ENCODE results near the gene HNRNPL.
"Not testable (repeated sequence)": the region's sequence is repeated elsewhere in the genome, so short reads cannot be mapped to it uniquely, and the experiment has no call there.

HNRNPL gene

DNA sequence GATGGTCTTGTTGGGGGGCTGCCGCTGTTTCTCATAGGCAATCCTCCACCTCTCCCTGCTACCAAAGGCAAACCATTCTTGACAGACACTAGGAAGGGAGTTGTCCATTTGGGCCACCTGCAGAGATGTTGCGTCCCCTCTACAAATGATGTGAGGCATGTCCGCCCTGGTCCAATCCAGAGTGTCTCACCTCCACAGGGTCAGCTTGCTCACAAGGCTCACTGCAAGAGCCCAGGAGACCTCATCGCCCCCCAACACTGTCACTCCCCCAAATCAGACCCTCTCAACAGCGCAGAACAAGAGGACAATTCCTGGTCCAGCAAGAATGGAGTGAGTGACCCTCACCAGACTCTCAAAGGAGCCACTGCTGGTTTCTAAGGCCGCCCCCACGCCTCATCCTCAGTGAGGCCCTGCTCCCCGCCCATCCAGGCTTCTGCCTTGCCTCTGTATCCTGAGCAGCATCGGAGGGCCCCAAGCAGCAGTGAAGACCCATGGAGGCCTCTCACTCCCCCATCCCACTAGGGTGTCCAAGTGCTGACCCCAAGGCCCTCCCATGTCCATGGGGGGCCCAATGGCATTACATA, 6.5 kb downstream of the HNRNPL start:
- no peak for DNase-seq

DNA sequence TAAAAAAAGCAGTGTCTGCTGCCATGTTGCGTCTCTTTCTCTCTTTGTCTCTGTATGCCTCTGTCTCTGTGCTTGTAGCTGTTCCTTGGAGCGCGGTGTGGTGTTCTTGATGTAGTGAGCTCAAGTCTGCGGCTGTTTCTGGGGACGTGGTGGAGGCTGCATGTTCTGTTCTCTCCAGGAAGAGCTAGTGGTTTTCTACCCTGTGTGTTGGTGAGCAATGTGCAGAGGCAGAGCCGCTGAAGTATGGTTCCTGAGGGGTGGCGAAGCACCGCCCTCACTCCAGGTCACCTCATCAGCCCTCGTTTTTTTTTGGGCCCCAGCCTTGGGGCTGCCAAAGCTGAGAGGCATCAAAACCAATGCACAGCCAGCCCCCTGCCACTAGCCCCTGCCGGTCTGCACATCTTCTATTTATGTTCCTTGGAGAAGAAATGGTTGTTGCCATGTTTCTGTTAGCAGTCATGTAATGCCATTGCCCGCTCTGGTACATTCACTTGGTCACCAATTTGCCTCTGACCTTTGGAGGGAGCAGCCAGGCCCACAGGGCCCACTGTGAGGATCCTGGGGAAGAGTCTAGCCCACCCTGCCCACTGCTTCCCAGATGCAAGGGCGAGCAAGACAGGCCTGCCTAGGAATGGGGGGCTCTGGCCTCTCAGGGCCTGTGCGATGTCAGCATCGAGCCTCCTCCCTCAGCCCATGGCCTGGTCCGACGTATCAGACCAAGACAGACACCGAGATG, 7.2 kb downstream of the HNRNPL start:
- DNase-seq, result no peak

DNA sequence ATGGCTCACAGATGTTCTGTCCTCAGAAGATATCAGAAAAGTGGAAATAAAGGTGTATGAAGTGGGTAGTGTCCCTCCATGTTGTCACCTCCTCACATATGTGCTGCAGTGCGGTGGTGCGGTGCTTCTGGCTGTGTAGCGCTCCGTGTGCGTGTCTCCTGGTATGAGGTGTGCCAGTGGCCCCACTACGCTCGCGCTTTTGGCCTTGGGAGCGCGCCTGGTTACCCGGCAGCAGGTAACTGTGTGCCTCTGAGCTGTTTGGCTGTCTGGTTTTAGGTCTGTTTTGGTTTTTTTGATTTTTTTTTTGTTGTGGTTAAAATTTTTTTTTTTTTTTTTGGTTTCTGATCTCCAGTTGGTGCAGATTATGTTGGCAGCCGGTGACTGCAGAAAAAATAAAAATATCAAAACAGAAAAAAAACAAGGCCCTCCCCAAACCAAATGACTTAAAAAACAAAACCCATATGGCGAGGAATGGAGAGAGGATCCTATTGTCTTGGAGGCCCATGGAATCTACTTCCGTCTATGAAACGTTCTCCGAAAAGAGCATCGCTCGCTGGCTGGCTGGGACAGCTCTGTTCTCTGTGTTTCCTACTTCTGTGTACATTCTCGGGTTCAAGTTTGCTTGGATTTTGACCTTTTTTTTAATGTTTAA, 7.9 kb downstream of the HNRNPL start:
- no peak for DNase-seq

DNA sequence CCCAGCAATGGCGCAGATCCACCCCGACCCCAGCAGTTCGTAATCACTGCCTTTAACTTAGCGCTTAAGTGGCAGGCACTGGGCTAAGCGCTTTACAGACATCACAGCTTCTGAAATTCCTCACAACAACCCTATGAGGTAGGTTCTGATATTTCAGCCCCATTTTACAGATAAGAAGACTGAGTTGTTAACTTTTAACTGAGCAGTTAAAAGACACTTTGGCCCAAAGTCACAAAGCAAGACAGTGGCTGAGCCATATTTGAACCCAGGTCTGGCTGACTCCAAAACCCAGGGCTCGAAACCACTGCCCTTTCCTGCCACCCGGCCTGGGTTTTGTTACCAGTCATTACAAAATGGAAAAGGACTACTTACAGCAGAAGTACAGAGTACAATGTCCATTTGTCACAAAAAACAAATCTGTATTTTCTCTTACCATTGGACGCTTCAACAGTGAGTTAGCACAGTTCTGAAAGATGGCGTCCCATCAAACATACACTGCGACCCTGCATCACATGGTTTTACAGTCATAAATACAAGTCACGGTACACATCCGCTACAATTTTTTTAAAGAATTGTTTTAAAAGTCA, 8.5 kb downstream of the HNRNPL start:
- DNase-seq, result no peak

DNA sequence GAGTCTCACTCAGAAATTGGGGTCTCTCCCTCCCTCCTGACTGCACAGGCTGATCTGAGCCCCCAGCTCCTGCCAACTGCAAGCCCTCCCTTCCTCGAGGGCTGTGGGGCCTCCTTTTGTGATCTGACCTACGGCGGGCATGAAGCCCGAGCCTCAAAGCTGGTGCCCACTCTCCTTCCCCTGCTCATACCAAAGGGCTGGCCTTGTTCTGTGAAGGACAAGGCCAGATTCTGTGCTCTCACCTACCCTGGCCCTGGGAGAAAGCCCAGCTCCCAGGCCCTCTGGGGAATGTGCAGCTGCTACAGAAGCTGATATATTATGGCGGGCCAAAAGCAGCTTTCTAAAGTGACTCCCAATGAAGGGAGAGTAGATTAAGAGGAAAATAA, 9.2 kb downstream of the HNRNPL start:
- DNase-seq, result no peak

DNA sequence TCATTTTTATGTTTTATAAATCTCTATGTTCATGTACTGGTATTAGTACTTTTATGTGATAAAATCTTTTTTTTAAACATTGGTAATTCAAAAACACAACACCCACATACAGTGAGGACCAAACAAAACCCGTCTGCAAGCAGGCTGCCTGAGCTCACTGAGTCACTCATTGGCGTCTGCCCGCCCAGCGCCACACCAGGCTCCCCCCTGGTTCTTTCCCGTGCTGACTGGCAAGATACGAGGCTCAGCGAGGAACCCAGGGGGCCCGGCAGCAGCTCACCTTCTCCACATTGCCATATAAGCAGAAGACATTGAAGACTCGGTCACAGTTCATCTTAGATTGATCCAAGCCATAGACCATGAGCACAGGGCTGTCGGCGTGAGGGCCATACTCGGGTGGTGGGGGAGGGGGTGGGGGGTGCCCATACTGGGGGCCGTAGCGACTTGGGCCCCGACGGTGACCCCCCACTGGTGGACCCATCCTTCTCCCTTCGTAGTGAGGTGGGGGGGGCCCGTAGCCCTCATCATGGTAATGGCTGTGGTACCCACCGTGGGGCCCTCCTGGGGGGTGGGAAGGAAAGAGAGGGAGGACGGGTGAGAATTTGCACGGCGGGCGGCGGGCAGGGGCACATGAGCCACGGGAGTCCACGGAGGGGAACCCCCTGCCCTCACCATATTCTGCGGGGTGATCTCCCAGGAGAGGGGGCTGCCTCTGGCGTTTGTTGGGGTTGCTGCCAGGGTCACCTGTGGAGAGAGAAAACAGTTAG, 9.8 kb downstream of the HNRNPL start:
- no peak for DNase-seq

DNA sequence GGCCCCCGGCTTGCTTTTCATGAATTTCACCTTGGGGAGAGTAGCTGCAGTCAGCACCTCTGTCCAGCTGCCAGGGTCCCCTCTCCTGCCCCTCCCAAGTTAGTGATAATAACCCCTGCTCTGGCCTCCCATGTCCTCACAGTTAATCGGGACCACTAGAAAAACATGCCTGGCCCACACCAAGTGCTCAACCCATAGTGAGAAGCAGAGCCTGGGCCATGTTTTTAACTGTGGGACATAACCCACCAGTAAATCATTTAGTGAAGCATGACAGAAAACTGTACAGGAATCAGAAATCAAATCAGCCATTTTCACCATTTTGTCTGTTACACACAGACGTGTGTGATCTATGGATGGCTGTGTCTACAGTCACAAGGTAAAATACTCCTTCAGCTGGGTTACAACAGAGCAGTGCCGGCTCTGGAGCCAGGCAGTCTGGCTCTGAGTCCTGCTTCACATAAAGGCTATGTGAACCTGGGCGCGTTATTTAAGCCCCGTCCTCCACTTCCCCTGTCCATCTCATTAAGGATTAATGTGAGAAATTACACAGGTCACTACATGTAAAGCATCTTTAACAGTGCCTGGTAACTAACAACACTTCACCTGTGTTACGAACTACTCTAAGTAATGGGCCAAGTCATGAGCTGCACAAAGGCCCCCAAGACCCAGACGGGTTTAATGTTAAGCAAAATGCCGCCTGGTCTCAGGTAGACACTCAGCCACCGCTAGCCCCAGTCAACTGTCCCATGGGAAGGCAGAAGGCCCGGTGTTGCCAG, 10.6 kb downstream of the HNRNPL start:
- DNase-seq, result no peak

DNA sequence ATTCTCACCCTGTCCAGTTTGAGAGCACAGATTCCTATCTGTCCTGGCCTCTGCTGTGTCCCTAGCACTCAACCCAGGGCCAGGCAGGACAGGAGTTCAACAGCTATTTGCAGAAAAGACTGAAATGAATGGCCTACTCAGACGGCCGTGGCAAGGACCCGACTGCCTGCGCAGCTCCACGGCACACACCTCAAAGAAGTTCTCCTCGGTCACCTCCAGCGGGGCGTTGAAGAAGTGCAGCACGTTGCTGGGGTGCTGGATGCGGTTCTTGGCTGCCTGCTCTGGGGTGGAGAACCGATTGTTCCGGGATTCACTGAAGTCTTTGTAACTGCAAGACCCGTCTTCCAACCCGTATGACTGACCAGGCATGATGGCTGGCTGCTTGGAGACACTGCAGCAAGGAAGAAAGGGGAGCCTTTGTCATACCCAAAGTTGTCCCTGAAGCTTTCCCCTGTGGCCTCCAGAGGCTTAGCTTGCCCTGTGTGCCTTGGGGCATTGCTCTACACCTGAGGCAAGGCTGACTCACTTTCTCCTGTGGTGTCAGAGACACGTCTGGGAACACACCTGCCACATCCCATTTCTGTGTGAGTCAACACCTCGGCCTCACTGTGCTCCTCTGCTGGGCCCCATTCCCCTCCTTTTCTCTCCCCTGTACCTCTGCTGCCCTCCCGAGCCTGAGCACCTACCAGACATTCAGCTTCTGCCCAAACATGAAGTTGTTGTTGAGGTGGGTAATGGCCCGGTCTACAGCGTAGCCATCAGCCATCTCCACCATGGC, 11.4 kb downstream of the HNRNPL start:
- DNase-seq, result no peak

DNA sequence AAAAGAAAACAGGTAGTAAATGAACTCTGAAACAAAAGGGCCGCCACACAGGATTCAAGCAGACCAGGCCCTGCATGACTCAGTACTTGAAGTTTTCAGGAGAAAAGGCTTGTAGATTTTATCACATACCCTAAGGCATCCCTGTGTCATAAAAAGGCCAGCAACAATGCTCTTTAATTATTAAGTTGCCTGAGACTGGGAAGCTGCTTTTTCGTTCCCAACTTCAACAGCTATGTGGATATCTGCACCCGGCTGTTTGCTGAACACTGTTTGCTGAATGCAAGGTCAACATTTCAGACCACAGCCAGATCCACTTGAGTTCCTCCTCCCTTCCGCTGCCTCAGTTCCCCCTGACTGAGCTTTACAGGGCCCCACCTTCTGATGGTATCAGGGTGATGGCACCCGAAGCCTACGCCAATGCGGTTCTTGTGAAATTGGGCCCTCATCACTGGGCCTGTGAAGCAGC, 12.1 kb downstream of the HNRNPL start:
- no peak for DNase-seq

DNA sequence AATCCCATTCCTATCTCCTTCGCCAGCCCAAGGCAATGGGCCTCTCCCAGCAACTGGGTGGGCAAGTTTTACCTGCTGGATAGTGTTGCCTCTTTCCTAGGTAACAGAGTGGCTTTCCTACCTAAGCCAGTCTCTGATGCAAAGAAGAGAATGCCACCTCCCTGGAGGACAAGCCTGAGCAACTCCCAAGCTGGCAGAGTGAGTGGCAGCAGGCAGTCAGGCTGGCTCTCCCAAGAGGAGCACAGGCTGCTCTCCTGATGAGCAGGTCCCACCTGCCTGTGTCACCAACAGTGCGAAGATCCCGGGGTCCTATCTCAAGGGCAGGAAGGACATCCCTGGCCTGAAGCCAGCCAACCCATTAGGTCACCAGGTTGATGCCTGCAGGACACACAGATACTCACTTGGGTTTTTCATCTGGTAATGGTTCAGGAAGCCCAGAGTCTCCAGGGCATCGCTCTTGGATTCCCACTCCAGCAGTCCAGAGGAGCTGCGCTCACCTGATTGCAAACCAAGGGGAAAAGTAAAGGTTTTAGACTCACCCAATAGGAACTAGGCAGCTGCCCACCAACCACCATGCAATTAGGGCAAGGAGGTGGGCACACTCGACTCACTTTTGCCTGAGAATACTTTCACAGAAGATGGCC, 12.7 kb downstream of the HNRNPL start:
- no peak for DNase-seq

DNA sequence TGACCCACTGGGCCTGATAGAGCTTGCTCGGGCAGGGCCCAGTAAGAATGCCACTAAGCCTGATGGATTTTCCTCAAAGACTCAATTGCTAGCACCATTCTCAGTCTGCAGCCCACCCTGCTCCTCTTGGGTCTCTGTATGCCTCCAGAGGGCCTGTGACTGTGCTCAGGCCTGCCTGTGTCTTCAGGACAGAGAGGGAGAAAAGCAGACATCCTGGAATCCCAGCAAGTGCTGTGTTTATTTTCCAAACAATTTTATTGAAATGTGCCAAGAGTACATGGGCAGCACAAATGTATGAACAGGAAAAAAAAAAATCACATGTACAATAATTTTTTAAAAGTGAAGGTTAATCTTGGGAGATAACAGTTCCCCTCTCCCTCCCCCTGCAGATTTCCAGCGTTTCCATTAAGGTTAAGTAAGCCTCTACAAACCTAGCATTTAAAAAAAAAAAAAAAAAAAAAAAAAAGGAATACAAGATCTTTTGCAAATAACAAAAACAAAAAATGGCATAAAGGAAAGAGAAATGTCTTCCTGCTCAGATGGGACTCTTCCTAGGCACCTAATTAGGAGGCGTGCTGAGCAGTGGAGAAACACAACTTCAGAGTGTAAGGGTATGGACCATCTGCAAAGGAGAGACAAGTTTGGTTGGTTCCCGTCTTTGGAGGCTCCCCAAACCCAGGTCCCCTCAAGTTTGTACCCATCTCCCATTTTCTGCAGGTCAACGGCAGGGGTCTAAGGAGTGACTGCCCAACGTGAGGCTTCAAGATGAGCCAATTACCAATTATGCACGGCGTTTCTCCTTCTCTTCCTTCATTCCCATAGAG, 13.4 kb downstream of the HNRNPL start:
- no peak for DNase-seq

DNA sequence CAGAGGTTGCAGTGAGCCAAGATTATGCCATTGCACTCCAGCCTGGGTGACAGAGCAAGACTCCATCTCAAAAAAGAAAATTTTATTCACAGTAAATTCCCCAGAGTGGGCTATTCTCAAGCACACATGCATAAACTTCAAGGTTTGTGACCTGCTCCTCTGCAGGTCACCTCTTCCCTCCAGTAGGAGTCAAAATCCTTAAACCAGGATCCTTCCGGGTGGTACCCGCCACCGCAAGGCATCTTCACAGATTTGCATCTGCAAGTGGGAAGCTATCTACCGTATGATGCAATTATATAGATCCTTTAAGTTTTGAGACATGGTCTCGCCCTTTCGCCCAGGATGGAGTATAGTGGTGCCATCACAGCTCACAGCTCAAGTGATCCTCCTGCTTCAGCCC, 15.2 kb downstream of the HNRNPL start:
- DNase-seq, result no peak

DNA sequence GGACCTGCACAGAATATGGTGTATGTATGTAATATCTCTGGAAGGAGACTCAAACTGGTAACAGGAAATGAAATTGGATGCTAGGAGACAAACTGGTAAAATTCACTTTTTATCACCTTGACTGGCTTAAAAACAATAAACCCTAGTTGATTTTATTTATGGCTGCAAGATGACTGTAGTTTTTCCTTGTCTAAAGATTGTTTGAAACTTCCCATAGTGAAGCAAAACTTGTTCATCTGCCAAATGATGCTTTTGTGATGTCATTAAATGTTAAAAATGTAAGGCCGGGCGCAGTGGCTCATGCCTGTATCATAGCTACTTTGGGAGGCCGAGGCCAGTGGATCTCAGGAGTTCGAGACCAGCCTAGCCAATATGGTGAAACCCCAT, 15.7 kb downstream of the HNRNPL start:
- no peak for DNase-seq

DNA sequence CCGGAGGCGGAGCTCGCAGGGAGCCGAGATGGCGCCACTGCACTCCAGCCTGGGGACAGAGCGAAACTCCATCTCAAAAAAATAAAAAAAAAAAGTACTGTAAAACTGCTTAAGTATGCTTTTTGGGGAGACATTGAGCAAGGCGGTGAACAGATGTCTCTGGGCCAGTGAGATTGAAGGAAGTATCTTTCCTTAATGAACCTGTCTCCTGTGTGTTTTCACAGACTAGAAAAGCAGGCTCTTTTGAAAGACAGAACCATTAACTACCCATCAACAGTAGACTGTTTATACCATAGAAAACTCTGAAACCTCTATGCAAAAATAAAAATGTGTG, 16.7 kb downstream of the HNRNPL start:
- DNase-seq, result no peak

DNA sequence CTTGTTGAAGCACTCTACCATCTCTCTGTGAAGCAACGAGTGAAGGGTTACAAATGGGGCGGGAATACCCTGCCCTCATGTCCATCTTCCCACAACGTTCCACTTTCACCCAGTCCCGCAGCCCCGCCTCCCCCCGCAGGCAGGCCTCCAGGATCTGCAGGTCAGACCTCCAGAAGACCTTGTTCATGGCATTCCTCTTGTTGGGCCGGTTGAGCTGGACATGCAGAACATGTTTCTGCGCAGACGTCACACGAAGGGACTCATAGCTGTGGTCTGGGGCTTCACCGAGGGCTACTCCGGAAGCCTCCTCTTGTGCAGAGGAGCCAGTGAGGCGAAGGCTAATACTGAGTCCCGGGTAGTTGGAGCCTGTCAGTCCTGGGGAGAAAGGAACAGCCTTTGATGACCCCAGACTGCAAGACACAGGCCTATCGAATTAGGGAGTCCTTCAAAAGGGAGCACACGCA, 18.6 kb downstream of the HNRNPL start:
- DNase-seq, result no peak

DNA sequence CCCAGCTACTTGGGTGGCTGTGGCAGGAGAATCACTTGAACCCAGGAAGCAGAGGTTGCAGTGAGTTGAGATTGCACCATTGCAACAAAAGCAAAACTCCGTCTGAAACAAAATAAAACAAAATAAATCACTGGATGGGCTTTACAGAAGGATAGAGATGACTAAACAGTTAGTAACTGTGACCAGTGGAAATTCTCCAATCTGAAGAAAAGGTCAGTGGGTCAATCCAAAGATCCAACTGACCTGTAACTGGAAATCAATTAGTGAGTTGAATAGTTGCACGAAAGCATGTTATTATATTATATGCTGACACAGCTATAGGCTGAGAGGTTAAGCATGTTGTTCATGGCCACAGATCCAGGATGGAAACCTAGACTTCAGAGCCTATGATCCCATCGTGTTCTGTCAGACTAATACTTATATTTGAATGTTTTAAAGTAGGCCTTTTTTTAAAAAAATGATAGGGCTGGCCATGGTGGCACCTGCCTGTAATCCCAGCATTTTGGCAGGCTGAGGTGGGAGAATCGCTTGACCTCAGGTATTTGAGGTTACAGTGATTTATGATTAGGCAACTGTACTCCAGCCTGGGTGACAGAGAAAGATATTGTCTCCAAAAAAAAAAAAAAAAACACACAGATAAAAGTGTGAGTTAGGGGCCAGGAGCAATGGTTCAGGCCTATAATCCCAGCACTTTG, 19.6 kb downstream of the HNRNPL start:
- no peak for DNase-seq

DNA sequence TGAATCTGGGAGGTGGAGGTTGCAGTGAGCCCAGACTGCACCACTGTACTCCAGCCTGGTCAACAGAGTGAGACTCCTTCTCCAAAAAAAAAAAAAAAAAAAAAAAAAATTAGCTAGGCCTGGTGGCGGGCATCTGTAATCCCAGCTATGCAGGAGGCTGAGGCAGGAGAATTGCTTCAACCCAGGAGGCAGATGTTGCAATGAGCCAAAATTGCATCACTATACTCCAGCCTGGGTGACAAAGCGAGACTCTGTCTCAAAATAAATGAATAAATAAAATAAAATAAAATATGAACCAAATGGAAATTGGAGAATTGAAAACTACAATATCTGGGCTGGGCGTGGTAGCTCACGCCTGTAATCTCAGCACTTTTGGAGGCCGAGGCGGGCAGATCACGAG, 20.6 kb downstream of the HNRNPL start:
- not testable (repeated sequence) for DNase-seq

DNA sequence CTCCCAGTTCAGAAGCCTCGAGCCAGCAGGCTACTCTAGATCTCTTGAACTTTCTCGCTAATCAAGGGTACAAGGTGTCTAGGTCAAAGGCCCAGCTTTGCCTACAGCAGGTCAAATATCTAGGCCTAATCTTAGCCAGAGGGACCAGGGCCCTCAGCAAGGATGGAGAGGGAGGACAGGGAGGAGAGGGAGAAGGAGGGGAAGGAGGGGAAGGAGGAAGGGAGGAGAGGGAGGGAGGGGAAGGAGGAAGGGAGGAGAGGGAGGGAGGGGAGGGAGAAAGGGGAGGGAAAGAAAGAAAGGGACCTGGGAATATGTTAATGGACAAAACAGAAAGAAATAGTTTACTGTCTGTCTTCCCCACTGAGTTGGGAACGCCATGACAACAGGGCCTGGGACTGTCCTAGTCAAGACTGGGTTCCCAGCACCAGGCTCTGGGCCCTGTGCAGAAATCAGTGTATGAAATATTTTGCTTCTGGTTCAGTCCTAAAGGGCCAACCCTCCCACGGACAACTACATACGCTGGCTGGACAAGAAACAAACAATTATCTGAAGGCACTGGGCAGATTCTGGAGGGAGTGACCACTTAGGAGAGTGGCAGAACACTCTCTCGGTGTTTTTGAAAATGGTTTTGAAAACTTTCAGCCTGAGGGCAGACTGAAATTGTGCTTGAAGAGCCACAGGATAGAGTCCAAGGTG, 22.8 kb downstream of the HNRNPL start:
- no peak for DNase-seq

DNA sequence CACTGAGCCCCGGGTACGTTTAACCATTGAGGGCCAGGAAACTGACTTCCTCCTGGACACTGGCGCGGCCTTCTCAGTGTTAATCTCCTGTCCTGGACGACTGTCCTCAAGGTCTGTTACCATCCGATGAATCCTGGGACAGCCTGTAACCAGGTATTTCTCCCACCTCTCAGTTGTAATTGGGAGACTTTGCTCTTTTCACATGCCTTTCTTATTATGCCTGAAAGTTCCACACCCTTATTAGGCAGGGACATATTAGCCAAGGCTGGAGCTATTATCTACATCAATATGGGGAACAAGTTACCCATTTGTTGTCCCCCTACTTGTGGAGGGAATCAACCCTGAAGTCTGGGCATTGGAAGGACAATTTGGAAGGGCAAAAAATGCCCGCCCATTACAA, 23.9 kb downstream of the HNRNPL start:
- not testable (repeated sequence) for DNase-seq
